B cell (primary cell): Measurements from ENCODE around the gene CCND2. TPM values are rescaled to one million over a fixed set of nuclear protein-coding genes. Genes with fewer than 3 reads are reported as not detected.

Experiments
- ATAC-seq: fragments of 200-7000 bp; cut with Tn5 transposase; one replicate; pipeline ENCODE4 v1.10.0; 2021; ENCODE audit warnings: low read depth, mild to moderate bottlenecking, moderate number of reproducible peaks, moderate library complexity
- CTCF ChIA-PET: fragments of 350-600 bp; sonication (Branson Sonifier 250); formaldehyde crosslinking; loops from one replicate; lab custom pipeline; 2021; ENCODE audit warnings: antibody characterized with exemption, inconsistent platforms; lab: Charles Lee
- POLR2A ChIA-PET: fragments of 350-600 bp; sonication (Branson Sonifier 250); formaldehyde crosslinking; loops from one replicate; lab custom pipeline; 2021; ENCODE audit warnings: antibody characterized with exemption; lab: Charles Lee
- DNase-seq: peaks from one replicate; pipeline ENCODE4 v3.0.0; 2013
- H2AFZ ChIP-seq: 2 replicates; pipeline ENCODE4 v1.6.1; 2012; ENCODE audit warnings: mild to moderate bottlenecking, low read depth, low read length; ENCODE audit not compliant: insufficient read depth, poor library complexity, severe bottlenecking
- H3K27ac ChIP-seq, 2 donors: 1 replicate in 1 of 2; 2 replicates in 1 of 2; pipeline ENCODE4 v1.5.1; 2012 to 2013; ENCODE audit warnings: low read length in 2 of 2, mild to moderate bottlenecking in 2 of 2, moderate library complexity in 1 of 2
- H3K27me3 ChIP-seq, 4 experiments: fragments of 200-600 bp in 1 of 4; sonication (generic) in 1 of 4; replicated peaks in 1 of 4; 1 replicate in 2 of 4; 2 replicates in 2 of 4; pipeline versions ENCODE4 v1.6.1 to v1.7.0; 2013 to 2016; ENCODE audit warnings: low read length in 3 of 4, mild to moderate bottlenecking in 2 of 4, mixed read lengths in 1 of 4, moderate library complexity in 1 of 4; ENCODE audit not compliant: insufficient read depth in 4 of 4, control insufficient read depth in 3 of 4; ENCODE audit errors: control extremely low read depth in 1 of 4
- H3K36me3 ChIP-seq, 2 experiments: replicated peaks in 1 of 2; 1 replicate in 1 of 2; 2 replicates in 1 of 2; pipeline versions ENCODE4 v1.6.1 to v1.7.1; 2013; ENCODE audit warnings: low read length in 1 of 2; ENCODE audit not compliant: insufficient read depth in 2 of 2, control insufficient read depth in 1 of 2; ENCODE audit errors: control extremely low read depth in 1 of 2, extremely low read depth in 1 of 2
- H3K4me1 ChIP-seq, 2 donors: fragments of 200-600 bp in 1 of 2; sonication (generic) in 1 of 2; 1 replicate in 1 of 2; 2 replicates in 1 of 2; pipeline versions ENCODE4 v1.5.1 to v1.6.1; 2013 to 2017; ENCODE audit warnings: low read length in 2 of 2; ENCODE audit not compliant: control insufficient read depth in 2 of 2, insufficient read depth in 2 of 2
- H3K4me2 ChIP-seq: replicated peaks from 2 replicates; pipeline ENCODE3; 2012; ENCODE audit warnings: mild to moderate bottlenecking, low read depth, low read length; ENCODE audit not compliant: poor library complexity, severe bottlenecking
- H3K4me3 ChIP-seq, 5 experiments: fragments of 200-600 bp in 1 of 5; sonication (generic) in 1 of 5; 1 replicate in 3 of 5; 2 replicates in 2 of 5; pipeline versions ENCODE4 v1.5.1 to v1.7.0; 2011 to 2016; ENCODE audit warnings: low read length in 4 of 5, mild to moderate bottlenecking in 4 of 5, low read depth in 2 of 5, control low read depth in 1 of 5, moderate library complexity in 1 of 5; ENCODE audit not compliant: insufficient read depth in 1 of 5; ENCODE audit errors: control extremely low read depth in 1 of 5, extremely low read depth in 1 of 5
- H3K79me2 ChIP-seq: fragments of 200-600 bp; sonication (generic); one replicate; pipeline ENCODE4 v1.6.0; 2016; ENCODE audit warnings: low read length; ENCODE audit not compliant: control insufficient read depth, insufficient read depth
- H3K9ac ChIP-seq: fragments of 200-600 bp; sonication (generic); 2 replicates; pipeline ENCODE4 v1.6.1; 2017; ENCODE audit warnings: mild to moderate bottlenecking, low read length, moderate library complexity
- H3K9me3 ChIP-seq, 3 donors: one replicate each; pipeline versions ENCODE4 v1.6.1 to v1.7.1; 2013; ENCODE audit warnings: low read length in 2 of 3; ENCODE audit not compliant: control insufficient read depth in 2 of 3, insufficient read depth in 1 of 3; ENCODE audit errors: control extremely low read depth in 1 of 3
- H4K20me1 ChIP-seq: 2 replicates; pipeline ENCODE4 v1.6.0; 2012; ENCODE audit warnings: mild to moderate bottlenecking, low read length; ENCODE audit not compliant: insufficient read depth, control insufficient read depth, poor library complexity, severe bottlenecking
- H3K27ac Mint-ChIP-seq: one replicate; pipeline ENCODE4 v1.8.0; 2021; ENCODE audit warnings: mixed read lengths
- H3K27me3 Mint-ChIP-seq: one replicate; pipeline ENCODE4 v1.8.0; 2021; ENCODE audit warnings: mixed read lengths
- H3K4me1 Mint-ChIP-seq: one replicate; pipeline ENCODE4 v1.8.0; 2021; ENCODE audit warnings: mixed read lengths
- H3K4me3 Mint-ChIP-seq: one replicate; pipeline ENCODE4 v1.8.0; 2021; ENCODE audit warnings: mixed read lengths
- H3K9me3 Mint-ChIP-seq: one replicate; pipeline ENCODE4 v1.8.0; 2022; ENCODE audit warnings: mixed read lengths; ENCODE audit not compliant: insufficient read depth
- CTCF ChIP-seq: fragments of 200-600 bp; IDR thresholded peaks from one replicate; pipeline ENCODE4 v1.8.0; 2022; ENCODE audit warnings: antibody characterized with exemption, mild to moderate bottlenecking
- EZH2 ChIP-seq: IDR thresholded peaks from 2 replicates; pipeline ENCODE4 v1.6.1; 2012; ENCODE audit warnings: borderline replicate concordance, low read depth, mild to moderate bottlenecking, moderate library complexity, low read length; ENCODE audit not compliant: insufficient read depth, poor library complexity, severe bottlenecking
- WGBS: methylation state at CpG from one replicate; pipeline ENCODE4 v1.1.5; 2013; ENCODE audit warnings: missing lambda C conversion rate; ENCODE audit not compliant: insufficient coverage; 5-methylcytosine and 5-hydroxymethylcytosine counted together
- intact Hi-C: fragments of 100-400 bp; cut with micrococcal nuclease; formaldehyde crosslinking; loops from one replicate; pipeline ENCODE4 v1.10.0; 2022
- polyA plus RNA-seq: library from polyadenylated mRNA; depleted of rRNA; stranded (reverse); fragments of >200 nt; gene quantifications from 2 replicates; pipeline ENCODE4 v1.2.3, GENCODE V29; 2012
- total RNA-seq, 2 donors: library from RNA; stranded (reverse); fragments of 120-200 nt in 1 of 2; gene quantifications; 1 replicate in 1 of 2; 2 replicates in 1 of 2; pipeline versions ENCODE4 v1.2.3 to v1.2.4, GENCODE V29; 2013 to 2022

CCND2 gene
- total and polyA plus RNA-seq, 2 donors (not counting 1 experiment from before 2014, with no cell fraction given): 9.2 to 20.6 TPM

GRCh38 chr12:4289998-4290790 lies 16.6 kb downstream of the CCND2 start:
- intact Hi-C loops: no loop called here
- H3K36me3 ChIP-seq: peaks cover 0 to 90% of the 10 kb centered on the region in 2 experiments
- H3K79me2 ChIP-seq: peaks cover 88% of the 10 kb centered on the region
- ChIA-PET CTCF (interaction anchor here (0.6 to 5.2 kb wide), 6 partner anchors 12 to 405 kb away, joined by 3 to 32 read pairs (median 6); no protein-coding TSS in a partner anchor), POLR2A (interaction anchor here (0.6 kb wide), 1 partner anchor 15 kb away, joined by 8 read pairs; no protein-coding TSS in a partner anchor)
- Mint-ChIP-seq H3K27ac (no peak overlapping the region), H3K9me3 (no peaks in the 10 kb centered on the region), H3K4me3 (no peak overlapping the region), H3K27me3 (no peaks in the 10 kb centered on the region), H3K4me1 (peaks cover 38% of the 10 kb centered on the region)
- H3K27me3 ChIP-seq: no peaks in the 10 kb centered on the region
- no peak for TF ChIP-seq CTCF
- TF ChIP-seq EZH2: no peak
- 92% methylated on average over 23 of the region's 28 CpGs for WGBS
- DNase-seq: no peak
- H3K4me1 ChIP-seq: peaks cover 24 to 34% of the 10 kb centered on the region in 2 donors
- H3K9ac ChIP-seq: no peak overlapping the region
- no peak overlapping the region for H3K27ac ChIP-seq
- H4K20me1 ChIP-seq: peaks cover 48% of the 10 kb centered on the region
- no peaks in the 10 kb centered on the region for H3K9me3 ChIP-seq
- H2AFZ ChIP-seq: no peak overlapping the region
- no peak for ATAC-seq
- no peak overlapping the region for H3K4me3 ChIP-seq
- H3K4me2 ChIP-seq: peak overlapping the region; percentile 44
